H1 (cell line): ENCODE data around the gene CDH12. TPM values are rescaled to one million over a fixed set of nuclear protein-coding genes. Genes with fewer than 3 reads are reported as not detected.

Experiments
- CTCF ChIA-PET: fragments of 300-600 bp; sonication (Branson Sonifier 250); formaldehyde crosslinking; loops from one replicate; lab custom pipeline; 2021; ENCODE audit not compliant: partially characterized antibody; lab: Charles Lee
- POLR2A ChIA-PET: fragments of 300-600 bp; sonication (Branson Sonifier 250); formaldehyde crosslinking; loops from one replicate; lab custom pipeline; 2021; ENCODE audit warnings: inconsistent platforms; ENCODE audit not compliant: partially characterized antibody; lab: Charles Lee
- DNase-seq, 2 experiments: peaks; one replicate each; pipeline versions ENCODE4 v3.0.0 to v3.0.0-alpha.2; 2010 to 2022; ENCODE audit warnings: low spot score in 2 of 2, low read depth in 1 of 2, mixed read lengths in 1 of 2
- FAIRE-seq: peaks from 2 replicates; lab custom pipeline; 2011; peaks lifted over from hg19 to GRCh38; lab: Jason Lieb, UNC
- H2AFZ ChIP-seq: 2 replicates; pipeline ENCODE4 v1.8.1; 2012; ENCODE audit warnings: low read length, inconsistent platforms
- H2AK5ac ChIP-seq: 2 replicates; pipeline ENCODE4 v1.6.1; 2013; ENCODE audit warnings: low read depth, low read length
- H2BK120ac ChIP-seq: replicated peaks from 2 replicates; pipeline ENCODE3; 2013; ENCODE audit warnings: low read depth, low read length, inconsistent platforms
- H2BK12ac ChIP-seq: 2 replicates; pipeline ENCODE4 v1.6.1; 2013; ENCODE audit warnings: low read depth, low read length
- H2BK15ac ChIP-seq: 2 replicates; pipeline ENCODE4 v1.6.1; 2013; ENCODE audit warnings: low read length
- H2BK20ac ChIP-seq: 2 replicates; pipeline ENCODE4 v1.6.1; 2013; ENCODE audit warnings: low read length
- H2BK5ac ChIP-seq: 2 replicates; pipeline ENCODE4 v1.6.1; 2013; ENCODE audit warnings: low read depth, low read length
- H3K14ac ChIP-seq: 2 replicates; pipeline ENCODE4 v1.6.1; 2013; ENCODE audit warnings: inconsistent platforms; ENCODE audit not compliant: insufficient read length
- H3K18ac ChIP-seq: 2 replicates; pipeline ENCODE4 v1.6.1; 2013; ENCODE audit warnings: low read length; ENCODE audit errors: extremely low read depth
- H3K23ac ChIP-seq: 2 replicates; pipeline ENCODE4 v1.6.1; 2013; ENCODE audit warnings: inconsistent platforms; ENCODE audit not compliant: insufficient read length
- H3K23me2 ChIP-seq: 2 replicates; pipeline ENCODE4 v1.6.1; 2013; ENCODE audit warnings: low read depth, low read length
- H3K27ac ChIP-seq: 2 replicates; pipeline ENCODE4 v1.6.1; 2011; ENCODE audit warnings: low read depth, low read length, inconsistent platforms
- H3K27me3 ChIP-seq, 4 experiments: replicated peaks in 1 of 4; 1 replicate in 1 of 4; 2 replicates in 3 of 4; pipeline versions ENCODE4 v1.6.1 to v1.8.1; 2011 to 2013; ENCODE audit warnings: low read length in 3 of 4, mild to moderate bottlenecking in 3 of 4, inconsistent platforms in 2 of 4, mixed read lengths in 2 of 4, moderate library complexity in 1 of 4; ENCODE audit not compliant: control insufficient read depth in 3 of 4, insufficient read depth in 3 of 4; ENCODE audit errors: extremely low read depth in 1 of 4
- H3K36me3 ChIP-seq, 4 experiments: 2 replicates each; pipeline versions ENCODE4 v1.6.1 to v1.8.1; 2011 to 2013; ENCODE audit warnings: mild to moderate bottlenecking in 4 of 4, low read length in 3 of 4, moderate library complexity in 2 of 4, control low read depth in 1 of 4, inconsistent platforms in 1 of 4; ENCODE audit not compliant: insufficient read depth in 4 of 4, control insufficient read depth in 2 of 4
- H3K4ac ChIP-seq: replicated peaks from 2 replicates; pipeline ENCODE3; 2013; ENCODE audit warnings: low read length, low read depth, mixed read lengths, inconsistent platforms; ENCODE audit not compliant: insufficient read length
- H3K4me1 ChIP-seq, 4 experiments: replicated peaks in 1 of 4; 1 replicate in 1 of 4; 2 replicates in 3 of 4; pipeline versions ENCODE4 v1.6.1 to v1.8.1; 2011 to 2013; ENCODE audit warnings: low read length in 3 of 4, inconsistent platforms in 2 of 4, mixed read lengths in 1 of 4; ENCODE audit not compliant: insufficient read depth in 4 of 4, control insufficient read depth in 3 of 4
- H3K4me2 ChIP-seq, 2 experiments: 2 replicates each; pipeline versions ENCODE4 v1.6.1 to v1.8.1; 2011 to 2013; ENCODE audit warnings: low read depth in 2 of 2, low read length in 2 of 2, control low read depth in 1 of 2, inconsistent platforms in 1 of 2, mild to moderate bottlenecking in 1 of 2; ENCODE audit not compliant: insufficient read depth in 1 of 2
- H3K4me3 ChIP-seq, 4 experiments: fragments of 200-600, 300-600 bp in 1 of 4; sonication (generic), shearing (Covaris generic), sonication (Bioruptor Twin) in 1 of 4; 2 replicates each; pipeline versions ENCODE4 v1.5.1 to v1.8.1; 2011 to 2016; ENCODE audit warnings: low read length in 4 of 4, low read depth in 3 of 4, control low read depth in 2 of 4, inconsistent platforms in 2 of 4, mild to moderate bottlenecking in 2 of 4, mixed read lengths in 1 of 4, moderate library complexity in 1 of 4; ENCODE audit not compliant: insufficient read depth in 2 of 4; ENCODE audit errors: extremely low read depth in 1 of 4
- H3K56ac ChIP-seq: replicated peaks from 2 replicates; pipeline ENCODE3; 2013; ENCODE audit warnings: low read depth, mild to moderate bottlenecking, mixed read lengths, low read length, inconsistent platforms; ENCODE audit not compliant: insufficient read length
- H3K79me1 ChIP-seq: 2 replicates; pipeline ENCODE4 v1.6.1; 2013; ENCODE audit warnings: low read depth, low read length, control low read depth
- H3K79me2 ChIP-seq, 2 experiments: 2 replicates each; pipeline versions ENCODE4 v1.6.1 to v1.8.1; 2012 to 2013; ENCODE audit warnings: low read length in 2 of 2, mild to moderate bottlenecking in 2 of 2, inconsistent platforms in 1 of 2; ENCODE audit not compliant: insufficient read depth in 2 of 2, control insufficient read depth in 1 of 2
- H3K9ac ChIP-seq, 4 experiments: replicated peaks in 1 of 4; 1 replicate in 1 of 4; 2 replicates in 3 of 4; pipeline versions ENCODE4 v1.6.1 to v1.8.1; 2011 to 2013; ENCODE audit warnings: low read depth in 3 of 4, low read length in 3 of 4, control low read depth in 2 of 4, mild to moderate bottlenecking in 2 of 4, moderate library complexity in 2 of 4, inconsistent platforms in 1 of 4; ENCODE audit errors: extremely low read depth in 1 of 4
- H3K9me3 ChIP-seq, 2 experiments: 2 replicates each; pipeline versions ENCODE4 v1.6.1 to v1.8.1; 2012 to 2013; ENCODE audit warnings: mild to moderate bottlenecking in 2 of 2, moderate library complexity in 2 of 2, control low read depth in 1 of 2, inconsistent platforms in 1 of 2, low read depth in 1 of 2, low read length in 1 of 2, mixed read lengths in 1 of 2; ENCODE audit not compliant: insufficient read depth in 2 of 2
- H4K20me1 ChIP-seq, 2 experiments: replicated peaks in 1 of 2; 2 replicates each; pipeline versions ENCODE3 to v1.8.1; 2011 to 2013; ENCODE audit warnings: inconsistent platforms in 2 of 2, low read length in 2 of 2, mild to moderate bottlenecking in 1 of 2; ENCODE audit not compliant: insufficient read depth in 2 of 2, control insufficient read depth in 1 of 2
- H4K5ac ChIP-seq: 2 replicates; pipeline ENCODE4 v1.6.1; 2013; ENCODE audit warnings: low read length, low read depth, mixed read lengths, inconsistent platforms; ENCODE audit not compliant: insufficient read length
- H4K8ac ChIP-seq: 2 replicates; pipeline ENCODE4 v1.8.0; 2013; ENCODE audit warnings: mild to moderate bottlenecking, moderate library complexity, low read length, inconsistent platforms; ENCODE audit not compliant: insufficient read depth; ENCODE audit errors: extremely low read depth
- H4K91ac ChIP-seq: replicated peaks from 2 replicates; pipeline ENCODE3; 2013; ENCODE audit warnings: low read length, mixed read lengths, inconsistent platforms; ENCODE audit not compliant: insufficient read length
- TAF1 ChIP-seq: IDR thresholded peaks from 2 replicates; pipeline ENCODE4 v1.6.1; 2011; ENCODE audit warnings: mild to moderate bottlenecking, low read depth, low read length
- WGBS, 2 experiments: shearing (Covaris generic) in 1 of 2; methylation state at CpG; one replicate each; pipeline versions ENCODE4 v1.1.6 to v1.1.7; 2013 to 2015; ENCODE audit warnings: low lambda C conversion rate in 2 of 2, mixed read lengths in 2 of 2, inconsistent platforms in 1 of 2, low coverage in 1 of 2, missing lambda C conversion rate in 1 of 2; ENCODE audit not compliant: insufficient replicate concordance in 2 of 2, insufficient coverage in 1 of 2, insufficient read length in 1 of 2; ENCODE audit errors: extremely low coverage in 1 of 2, missing lambda C conversion rate in 1 of 2; 5-methylcytosine and 5-hydroxymethylcytosine counted together
- polyA plus RNA-seq, 7 experiments: library from polyadenylated mRNA; depleted of rRNA in 3 of 7; stranded (reverse) in 5 of 7; unstranded in 2 of 7; fragments of >200 nt in 5 of 7; fragments of 200-250 nt in 2 of 7; gene quantifications; 1 replicate in 5 of 7; 2 replicates in 1 of 7; 4 replicates in 1 of 7; pipeline versions ENCODE4 v1.2.1 to v1.2.3, GENCODE V29; 2011 to 2013; ENCODE audit warnings: missing spikeins in 2 of 7, mixed read lengths in 2 of 7
- total RNA-seq: library from RNA; stranded (reverse); fragmentation: NEBNext Ultra II Directional; extraction: Animal tissue kit (Norgen Biotek cat#: 25700); gene quantifications from 2 replicates; pipeline ENCODE4 v1.2.1, GENCODE V29; 2021

The CDH12 gene
- total and polyA plus RNA-seq, 2 of the 8 experiments (the other 6 are each of a cell fraction or from before 2014, with no cell fraction given) = 0.03 TPM; not detected in 1

GRCh38 chr5:22223079-22223478 lies 630.1 kb downstream of the CDH12 start:
- no peak for TF ChIP-seq TAF1
- Histone ChIP-seq H4K5ac (no peak overlapping the region), H3K56ac (no peak overlapping the region), H2BK120ac (no peak overlapping the region), H3K9me3 (no peaks in the 10 kb centered on the region), H2BK5ac (no peak overlapping the region), H3K27ac (no peak overlapping the region), H3K4me2 (no peak overlapping the region), H2BK15ac (no peak overlapping the region), H3K23me2 (no peaks in the 10 kb centered on the region), H4K91ac (no peak overlapping the region), H3K27me3 (no peaks in the 10 kb centered on the region), H2BK12ac (no peak overlapping the region), H2AK5ac (no peak overlapping the region), H3K4me1 (no peaks in the 10 kb centered on the region), H3K18ac (no peak overlapping the region), H4K8ac (no peak overlapping the region), H4K20me1 (no peaks in the 10 kb centered on the region), H3K79me2 (no peaks in the 10 kb centered on the region), H3K36me3 (no peaks in the 10 kb centered on the region), H3K4me3 (no peak overlapping the region), H2BK20ac (no peak overlapping the region), H3K14ac (no peak overlapping the region), H3K4ac (no peak overlapping the region), H2AFZ (no peak overlapping the region), H3K9ac (no peak overlapping the region), H3K79me1 (no peaks in the 10 kb centered on the region), H3K23ac (no peak overlapping the region)
- POLR2A ChIA-PET = no interaction called here
- FAIRE-seq = no peak
- CTCF ChIA-PET = interaction anchor here (1.6 kb wide), 1 partner anchor 304 kb away, joined by 4 read pairs; no protein-coding TSS in a partner anchor
- no peak for DNase-seq
- WGBS, 2 experiments = 94% methylated on average over 3 of the region's 3 CpGs; no CpG with 5 or more reads in 1 of the 2 experiments
